BJ (cell line): ENCODE data around the gene SYNC. TPM values are rescaled to one million over a fixed set of nuclear protein-coding genes. Genes with fewer than 3 reads are reported as not detected.
"Not testable (repeated sequence)": the region's sequence is repeated elsewhere in the genome, so short reads cannot be mapped to it uniquely, and the experiment has no call there.

Experiments used
- CTCF ChIA-PET: fragments of 350-600 bp; formaldehyde crosslinking; extraction: SDS; loops from one replicate; lab custom pipeline; 2021; ENCODE audit warnings: antibody characterized with exemption, inconsistent platforms; lab: Yijun Ruan, JAX
- POLR2A ChIA-PET: fragments of 300-600 bp; sonication (Branson Sonifier 250); formaldehyde crosslinking; extraction: SDS; loops from one replicate; lab custom pipeline; 2021; ENCODE audit warnings: antibody characterized with exemption; lab: Charles Lee
- DNase-seq: peaks from one replicate; pipeline ENCODE4 v3.0.0-alpha.2; 2011; ENCODE audit warnings: low read depth
- H3K27me3 ChIP-seq: 2 replicates; pipeline ENCODE4 v1.6.0; 2011; ENCODE audit warnings: low read length; ENCODE audit not compliant: control insufficient read depth, insufficient read depth
- H3K36me3 ChIP-seq: 2 replicates; pipeline ENCODE4 v1.5.1; 2011; ENCODE audit warnings: low read length; ENCODE audit not compliant: control insufficient read depth, insufficient read depth
- H3K4me3 ChIP-seq: 2 replicates; pipeline ENCODE4 v1.5.1; 2011; ENCODE audit warnings: low read depth, mild to moderate bottlenecking, control low read depth, low read length
- CTCF ChIP-seq: IDR thresholded peaks from 2 replicates; pipeline ENCODE4 v1.5.1; 2011; ENCODE audit warnings: low read depth, mild to moderate bottlenecking, control low read depth, inconsistent platforms, low read length, moderate library complexity; ENCODE audit not compliant: insufficient read depth
- polyA plus RNA-seq: library from polyadenylated mRNA; depleted of rRNA; stranded (reverse); fragments of >200 nt; gene quantifications from 2 replicates; pipeline ENCODE4 v1.2.3, GENCODE V29; 2011

Gene SYNC
- polyA plus RNA-seq, 1 experiment, result 57.3 TPM

GRCh38 chr1:32650752-32651460, 51.7 kb downstream of the SYNC start, which contains the start of gene RBBP4:
Gene RBBP4, plus strand, starts transcription at chr1:32651208. Its CDS starts 99 bp downstream, at chr1:32651307.
- TF ChIP-seq CTCF, result no peak
- Histone ChIP-seq H3K4me3 (peak within 1 kb of the TSS; percentile 87), H3K36me3 (peaks cover 7% of the 10 kb centered on the region), H3K27me3 (no peaks in the 10 kb centered on the region)
- ChIA-PET CTCF (interaction anchor here (0.9 kb wide), 1 partner anchor 121 kb away, joined by 3 read pairs; no protein-coding TSS in a partner anchor), POLR2A (interaction anchor here (0.5 to 1.0 kb wide), 5 partner anchors 11 to 103 kb away, joined by 4 to 14 read pairs (median 4); no protein-coding TSS in a partner anchor)
- DNase-seq, result peak; percentile 75

GRCh38 chr1:32650248-32650751, 52.3 kb downstream of the SYNC start, which contains the start of gene ZBTB8OS:
Gene ZBTB8OS, minus strand, starts transcription at chr1:32650550. Its CDS starts 21 bp downstream, at chr1:32650529.
- ChIA-PET CTCF (no interaction called here), POLR2A (interaction anchor here (0.5 to 1.0 kb wide), 4 partner anchors 11 to 53 kb away, joined by 3 to 5 read pairs (median 4); no protein-coding TSS in a partner anchor)
- no peak for TF ChIP-seq CTCF
- DNase-seq, result peak; percentile 53
- peaks cover 7% of the 10 kb centered on the region for H3K36me3 ChIP-seq
- H3K27me3 ChIP-seq, result no peaks in the 10 kb centered on the region
- H3K4me3 ChIP-seq, result peak within 1 kb of the TSS; percentile 87

GRCh38 chr1:32647308-32648134, 55.0 kb downstream of the SYNC start:
- POLR2A ChIA-PET, result no interaction called here
- Histone ChIP-seq H3K36me3 (0 out of 2 replicates have a peak, but pooled peaks cover 2% of the 10 kb centered on the region), H3K4me3 (no peak overlapping the region), H3K27me3 (no peaks in the 10 kb centered on the region)
- CTCF ChIA-PET, result interaction anchor here (0.6 kb wide), 1 partner anchor 127 kb away, joined by 3 read pairs; no protein-coding TSS in a partner anchor
- DNase-seq, result no peak
- no peak for TF ChIP-seq CTCF

GRCh38 chr1:32644426-32644825, 58.1 kb downstream of the SYNC start:
- Histone ChIP-seq H3K27me3 (no peaks in the 10 kb centered on the region), H3K4me3 (no peak overlapping the region), H3K36me3 (no peaks in the 10 kb centered on the region)
- ChIA-PET POLR2A (interaction anchor here (0.5 kb wide), 1 partner anchor 276 kb away, joined by 3 read pairs; no protein-coding TSS in a partner anchor), CTCF (no interaction called here)
- no peak for DNase-seq
- TF ChIP-seq CTCF, result no peak

- DNase-seq, H3K36me3 ChIP-seq, CTCF ChIA-PET, H3K27me3 ChIP-seq, H3K4me3 ChIP-seq: not testable (repeated sequence)
- POLR2A ChIA-PET, result interaction anchor here (0.6 kb wide), 1 partner anchor 307 kb away, joined by 4 read pairs; the partner anchor contains the start of gene MARCKSL1
Observed at GRCh38 chr1:32642292-32642827, 60.2 kb downstream of the SYNC start.
